A673 (cell line): ENCODE measurements around the gene SNAP29. TPM values are rescaled to one million over a fixed set of nuclear protein-coding genes. Genes with fewer than 3 reads are reported as not detected.

ENCODE experiments used
- BruUV-seq: library from RNA; stranded (reverse); fragments of 400-500 nt; replicated peaks from 2 replicates; lab custom pipeline; 2021; lab: Mats Ljungman, UMichigan
- CTCF ChIA-PET: fragments of 300-600 bp; sonication (Branson Sonifier 250); formaldehyde crosslinking; loops from one replicate; lab custom pipeline; 2022; ENCODE audit warnings: antibody characterized with exemption; lab: Charles Lee
- POLR2A ChIA-PET: fragments of 300-600 bp; sonication (Branson Sonifier 250); formaldehyde crosslinking; loops from one replicate; lab custom pipeline; 2022; ENCODE audit warnings: antibody characterized with exemption; ENCODE audit not compliant: low non-redundant PET; lab: Charles Lee
- DNase-seq: peaks from one replicate; pipeline ENCODE4 v3.0.0-alpha.2; 2015; ENCODE audit warnings: low spot score
- H3K27ac ChIP-seq: fragments of 200-600 bp; sonication (generic); 2 replicates; pipeline ENCODE4 v1.5.1; 2016; ENCODE audit warnings: mixed run types, low read depth, mild to moderate bottlenecking, mixed read lengths, antibody characterized with exemption, low read length; ENCODE audit not compliant: poor library complexity, severe bottlenecking
- H3K27me3 ChIP-seq: fragments of 200-600 bp; sonication (generic); replicated peaks from 2 replicates; pipeline ENCODE4 v1.6.1; 2017; ENCODE audit warnings: mixed run types, low read depth, mild to moderate bottlenecking, mixed read lengths, antibody characterized with exemption, low read length; ENCODE audit not compliant: insufficient read depth, poor library complexity
- H3K36me3 ChIP-seq: fragments of 200-600 bp; sonication (generic); 2 replicates; pipeline ENCODE4 v1.6.1; 2016; ENCODE audit warnings: mixed run types, mild to moderate bottlenecking, mixed read lengths, antibody characterized with exemption, low read length; ENCODE audit not compliant: insufficient read depth, poor library complexity, severe bottlenecking
- H3K4me1 ChIP-seq: fragments of 200-600 bp; sonication (generic); 2 replicates; pipeline ENCODE4 v1.6.1; 2017; ENCODE audit warnings: mixed run types, mild to moderate bottlenecking, mixed read lengths, antibody characterized with exemption, low read length; ENCODE audit not compliant: insufficient read depth, poor library complexity, severe bottlenecking
- H3K4me3 ChIP-seq: fragments of 200-600 bp; sonication (generic); 2 replicates; pipeline ENCODE4 v1.5.1; 2016; ENCODE audit warnings: low read depth, mixed run types, mild to moderate bottlenecking, mixed read lengths, low read length; ENCODE audit not compliant: poor library complexity, severe bottlenecking
- H3K9me3 ChIP-seq: fragments of 200-600 bp; sonication (generic); 2 replicates; pipeline ENCODE4 v1.6.1; 2016; ENCODE audit warnings: mixed run types, low read depth, mild to moderate bottlenecking, mixed read lengths, antibody characterized with exemption, low read length; ENCODE audit not compliant: poor library complexity, severe bottlenecking
- EZH2 ChIP-seq: fragments of 200-600 bp; sonication (generic); IDR thresholded peaks from 2 replicates; pipeline ENCODE4 v1.6.1; 2017; ENCODE audit warnings: borderline replicate concordance, low read depth, mild to moderate bottlenecking, mixed read lengths, antibody characterized with exemption, low read length; ENCODE audit not compliant: poor library complexity, severe bottlenecking
- intact Hi-C: fragments of 100-400 bp; cut with micrococcal nuclease; formaldehyde crosslinking; loops from one replicate; pipeline ENCODE4 v1.10.0; 2022; ENCODE audit not compliant: unreplicated experiment
- total RNA-seq: library from RNA; stranded (reverse); gene quantifications from 2 replicates; pipeline ENCODE4 v1.2.3, GENCODE V29; 2021
- TF ChIP-seq, protein P1 (sequence below): fragments of 300-800, 200-600 bp; sonication (generic); conservative IDR thresholded peaks from 2 replicates; pipeline ENCODE4 v1.5.1; 2017; ENCODE audit warnings: low read depth, mild to moderate bottlenecking, antibody characterized with exemption, low read length, moderate library complexity, mixed read lengths

The SNAP29 gene
- total RNA-seq, 1 experiment from 2014 or later = 35.3 TPM

DNA sequence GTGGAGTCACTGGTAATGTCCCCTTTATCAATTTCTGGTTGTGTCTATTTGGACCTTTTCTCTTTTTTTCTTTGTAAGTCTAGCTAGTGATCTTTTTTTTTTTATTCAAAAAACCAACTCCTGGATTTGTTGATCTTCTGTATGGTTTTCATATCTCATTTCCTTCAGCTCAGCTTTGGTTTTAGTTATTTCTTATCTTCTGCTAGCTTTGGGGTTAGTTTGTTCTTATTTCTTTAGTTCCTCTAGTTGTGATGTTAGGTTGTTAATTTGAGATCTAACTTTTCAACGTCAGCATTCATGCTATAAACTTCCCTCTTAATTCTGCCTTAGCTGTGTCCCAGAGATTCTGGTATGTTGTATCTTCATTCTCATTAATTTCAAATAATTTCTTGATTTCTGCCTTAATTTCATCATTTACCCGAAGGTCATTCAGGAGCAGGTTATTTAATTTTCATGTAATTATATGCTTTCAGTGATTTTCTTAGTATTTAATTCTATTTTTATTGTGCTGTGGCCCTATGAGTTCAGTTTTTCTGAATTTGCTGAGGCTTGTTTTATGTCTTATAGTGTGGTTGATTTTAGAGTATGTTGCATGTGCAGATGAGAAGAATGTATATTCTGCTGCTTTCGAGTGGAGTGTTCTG lies 29.2 kb upstream of the SNAP29 start:
- Histone ChIP-seq H3K4me3 (no peak overlapping the region), H3K36me3 (peaks cover 8% of the 10 kb centered on the region), H3K27me3 (no peaks in the 10 kb centered on the region), H3K27ac (no peak overlapping the region), H3K4me1 (no peaks in the 10 kb centered on the region), H3K9me3 (no peaks in the 10 kb centered on the region)
- TF ChIP-seq EZH2 = no peak
- TF ChIP-seq, protein P1, sequence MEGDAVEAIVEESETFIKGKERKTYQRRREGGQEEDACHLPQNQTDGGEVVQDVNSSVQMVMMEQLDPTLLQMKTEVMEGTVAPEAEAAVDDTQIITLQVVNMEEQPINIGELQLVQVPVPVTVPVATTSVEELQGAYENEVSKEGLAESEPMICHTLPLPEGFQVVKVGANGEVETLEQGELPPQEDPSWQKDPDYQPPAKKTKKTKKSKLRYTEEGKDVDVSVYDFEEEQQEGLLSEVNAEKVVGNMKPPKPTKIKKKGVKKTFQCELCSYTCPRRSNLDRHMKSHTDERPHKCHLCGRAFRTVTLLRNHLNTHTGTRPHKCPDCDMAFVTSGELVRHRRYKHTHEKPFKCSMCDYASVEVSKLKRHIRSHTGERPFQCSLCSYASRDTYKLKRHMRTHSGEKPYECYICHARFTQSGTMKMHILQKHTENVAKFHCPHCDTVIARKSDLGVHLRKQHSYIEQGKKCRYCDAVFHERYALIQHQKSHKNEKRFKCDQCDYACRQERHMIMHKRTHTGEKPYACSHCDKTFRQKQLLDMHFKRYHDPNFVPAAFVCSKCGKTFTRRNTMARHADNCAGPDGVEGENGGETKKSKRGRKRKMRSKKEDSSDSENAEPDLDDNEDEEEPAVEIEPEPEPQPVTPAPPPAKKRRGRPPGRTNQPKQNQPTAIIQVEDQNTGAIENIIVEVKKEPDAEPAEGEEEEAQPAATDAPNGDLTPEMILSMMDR = no peak
- POLR2A ChIA-PET = no interaction called here
- intact Hi-C loops = no loop called here
- no peak for DNase-seq
- CTCF ChIA-PET = no interaction called here
- BruUV-seq = no TSS peak

- Histone ChIP-seq H3K27ac (no peak overlapping the region), H3K27me3 (no peaks in the 10 kb centered on the region), H3K4me3 (no peak overlapping the region), H3K9me3 (no peaks in the 10 kb centered on the region), H3K36me3 (peaks cover 8% of the 10 kb centered on the region), H3K4me1 (no peaks in the 10 kb centered on the region)
- no peak for TF ChIP-seq EZH2
- TF ChIP-seq, protein P1 = no peak
- CTCF ChIA-PET = no interaction called here
- no TSS peak for BruUV-seq
- intact Hi-C loops = no loop called here
- no peak for DNase-seq
- POLR2A ChIA-PET = no interaction called here
Observed at GRCh38 chr22:20833225-20833665, 25.6 kb upstream of the SNAP29 start.

DNA sequence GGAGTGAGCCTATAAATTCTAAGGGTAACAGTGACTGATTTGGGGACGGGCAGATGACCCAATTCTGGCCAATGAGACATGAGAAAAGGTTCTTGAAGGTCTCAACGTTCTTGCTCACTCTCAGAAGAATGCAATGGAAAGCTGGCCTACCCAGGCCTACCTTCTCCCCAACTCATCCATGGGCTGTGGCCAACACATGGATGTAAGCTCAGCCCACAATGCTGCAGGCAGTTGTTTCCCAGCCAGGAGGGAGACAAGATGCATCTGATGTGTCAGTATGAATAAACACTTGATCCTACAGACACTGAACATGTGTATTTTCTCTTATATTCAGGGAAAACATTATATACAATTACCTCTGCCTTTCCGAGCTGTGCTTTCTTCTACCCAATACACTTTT lies 24.6 kb upstream of the SNAP29 start:
- intact Hi-C loops = no loop called here
- Histone ChIP-seq H3K27me3 (no peaks in the 10 kb centered on the region), H3K36me3 (peaks cover 8% of the 10 kb centered on the region), H3K4me1 (no peaks in the 10 kb centered on the region), H3K4me3 (no peak overlapping the region), H3K9me3 (no peaks in the 10 kb centered on the region), H3K27ac (no peak overlapping the region)
- POLR2A ChIA-PET = no interaction called here
- CTCF ChIA-PET = no interaction called here
- no TSS peak for BruUV-seq
- no peak for DNase-seq
- TF ChIP-seq, protein P1 = no peak
- no peak for TF ChIP-seq EZH2
